ENCODE data around the gene SLC41A1. TPM values are rescaled to one million over a fixed set of nuclear protein-coding genes. Genes with fewer than 3 reads are reported as not detected.
A peak's percentile ranks its signal among the peaks of the same experiment; 100 is the strongest.

SLC41A1 gene
- total RNA-seq, 6 donors from 2014 or later, result 17.8 to 35.1 (median 27.3) TPM

- no peak for ATAC-seq (ENCODE audit: low FRiP score in 2 of 2)
- no peak for DNase-seq
- peaks cover 0 to 11% (median 0%) of the 10 kb centered on the region in 4 donors for H3K36me3 ChIP-seq
- no peak overlapping the region for H3K4me3 ChIP-seq
- peaks cover 0 to 26% (median 13%) of the 10 kb centered on the region in 4 donors for H3K4me1 ChIP-seq
- no peaks in the 10 kb centered on the region for H3K27me3 ChIP-seq
- peak overlapping the region in 1 of 4 donors; percentile 16 for H3K27ac ChIP-seq
- 52 to 60% methylated on average over 5 of the region's 5 CpGs for WGBS, 2 donors
- TF ChIP-seq POLR2A (IDR thresholded peaks at IDR 0.05) (no peak), POLR2AphosphoS5 (IDR thresholded peaks at IDR 0.05) (no peak), EP300 (IDR thresholded peaks at IDR 0.05) (no peak), CTCF (IDR thresholded peaks at IDR 0.05) (no peak)
- no peaks in the 10 kb centered on the region for H3K9me3 ChIP-seq
Measured at GRCh38 chr1:205739348-205740160, 73.4 kb downstream of the SLC41A1 start.

Other genes with a start within 250 kb of the SLC41A1 start
- 10 to 100 TPM; 15.7 to 65.4 (median 30.2) TPM for gene ELK4, start 181.2 kb downstream of the SLC41A1 start, total RNA-seq
- 1 to 10 TPM; 2.1 to 9.9 (median 4.1) TPM for gene SLC45A3, start 132.7 kb downstream of the SLC41A1 start, total RNA-seq
- gene NUCKS1, start 63.0 kb downstream of the SLC41A1 start, total RNA-seq, result 100 to 1,000 TPM in 4 of 6 donors, 10 to 100 TPM in 2; 65.4 to 182 (median 112) TPM
- gene RAB29, start 37.7 kb downstream of the SLC41A1 start, total RNA-seq, result 10 to 100 TPM; 17.8 to 27.6 (median 25.1) TPM
- gene PM20D1, start 36.9 kb upstream of the SLC41A1 start, total RNA-seq, result under 1 TPM in 2 of 6 donors, not detected in 4; 0.34 to 0.47 TPM
- 10 to 100 TPM; 10.6 to 31.9 (median 20.9) TPM for gene SLC26A9, start 130.3 kb upstream of the SLC41A1 start, total RNA-seq
- gene RAB7B, start 190.2 kb upstream of the SLC41A1 start, total RNA-seq, result 10 to 100 TPM in 2 of 6 donors, 1 to 10 TPM in 4; 2.6 to 27.5 (median 9.1) TPM
- gene CTSE, start 210.7 kb upstream of the SLC41A1 start, total RNA-seq, result 100 to 1,000 TPM in 3 of 6 donors, 10 to 100 TPM in 3; 34.6 to 132 (median 106) TPM
- 10 to 100 TPM in 1 of 6 donors, 1 to 10 TPM in 4, not detected in 1; 1.4 to 19.0 (median 6.8) TPM for gene RHEX, start 240.0 kb upstream of the SLC41A1 start, total RNA-seq